Pons (tissue), 1 donor: ENCODE results near the gene LMNTD2.
A peak's percentile ranks its signal among the peaks of the same experiment; 100 is the strongest.
"Not testable (repeated sequence)": the region's sequence is repeated elsewhere in the genome, so short reads cannot be mapped to it uniquely, and the experiment has no call there.

Experiments
- DNase-seq: peaks from one replicate; pipeline ENCODE4 v3.0.0-alpha.2; 2016; ENCODE audit warnings: low spot score

LMNTD2 gene

DNA sequence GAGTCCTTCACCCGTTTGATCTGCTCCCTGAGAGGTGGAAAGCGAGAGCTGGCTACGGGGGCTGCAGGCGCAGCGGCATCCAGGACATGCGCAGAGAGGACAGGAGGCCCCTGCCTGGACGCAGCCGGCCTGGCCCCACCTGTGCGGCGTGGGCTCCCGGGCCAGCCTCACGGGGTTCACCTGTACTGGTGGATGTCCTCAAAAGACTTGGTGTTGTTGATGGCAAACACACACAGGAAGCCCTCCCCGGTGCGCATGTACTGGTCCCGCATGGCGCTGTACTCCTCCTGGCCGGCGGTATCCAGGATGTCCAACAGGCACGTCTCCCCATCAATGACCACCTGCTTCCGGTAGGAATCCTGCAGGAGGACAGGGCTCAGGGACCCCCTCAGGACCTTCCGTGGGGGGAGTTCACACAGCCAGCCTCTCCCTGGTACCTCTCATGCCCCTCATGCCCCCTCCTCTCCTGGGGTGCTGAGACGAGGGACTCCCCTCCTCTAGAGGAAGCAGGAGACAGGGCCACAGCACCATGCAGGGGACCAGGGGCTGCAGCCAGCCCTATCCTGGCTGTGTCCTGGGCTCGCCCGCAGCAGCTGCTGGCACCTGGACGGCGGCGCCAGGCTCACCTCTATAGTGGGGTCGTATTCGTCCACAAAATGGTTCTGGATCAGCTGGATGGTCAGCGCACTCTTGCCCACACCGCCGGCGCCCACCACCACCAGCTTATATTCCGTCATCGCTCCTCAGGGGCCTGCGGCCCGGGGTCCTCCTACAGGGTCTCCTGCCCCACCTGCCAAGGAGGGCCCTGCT lies 26.7 kb downstream of the LMNTD2 start:
- DNase-seq: no peak

DNA sequence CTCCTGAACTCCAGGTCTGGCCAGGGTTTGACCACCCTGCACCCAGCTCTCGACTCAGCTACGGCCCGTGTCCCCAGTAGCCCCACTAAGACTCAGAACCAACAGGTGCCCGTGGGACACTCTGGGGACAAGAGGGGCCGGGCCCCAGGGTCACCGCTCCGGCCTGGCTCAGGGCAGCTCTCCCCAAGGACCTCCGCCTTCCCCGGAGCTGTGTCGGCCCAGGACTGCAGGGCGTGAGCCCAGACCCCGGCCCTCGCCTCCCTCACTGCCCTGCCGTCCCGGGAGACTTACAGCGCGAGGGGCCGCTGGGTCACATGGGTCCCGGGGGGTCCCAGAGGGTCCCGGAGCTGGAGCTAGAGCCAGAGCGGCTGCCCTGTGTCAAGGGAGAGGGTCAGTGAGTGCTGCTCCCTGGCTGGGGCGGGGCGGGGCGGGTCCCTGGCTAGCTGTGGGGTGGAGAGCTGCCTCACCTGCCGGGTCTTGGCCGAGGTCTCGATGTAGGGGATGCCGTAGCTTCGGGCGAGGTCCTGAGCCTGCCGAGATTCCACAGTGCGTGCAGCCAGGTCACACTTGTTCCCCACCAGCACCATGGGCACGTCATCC lies 27.5 kb downstream of the LMNTD2 start:
- DNase-seq: no peak

DNA sequence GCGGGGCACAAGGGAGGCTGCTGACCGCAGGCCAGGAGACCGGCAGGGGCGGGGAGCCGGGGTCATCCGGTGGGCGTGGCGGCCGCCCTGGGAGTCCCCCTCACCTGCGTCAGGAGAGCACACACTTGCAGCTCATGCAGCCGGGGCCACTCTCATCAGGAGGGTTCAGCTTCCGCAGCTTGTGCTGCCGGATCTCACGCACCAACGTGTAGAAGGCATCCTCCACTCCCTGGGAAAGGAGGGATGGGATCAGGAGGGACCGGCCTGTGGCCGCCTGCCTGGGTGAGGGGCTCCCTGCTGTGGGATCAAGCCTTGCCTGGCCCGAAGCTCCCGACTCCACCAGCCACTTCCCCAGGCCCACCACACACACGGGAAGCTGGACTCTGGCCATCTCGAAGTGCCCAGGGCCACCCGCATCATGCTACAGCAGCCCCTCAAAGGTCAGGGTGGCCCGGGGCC lies 28.0 kb downstream of the LMNTD2 start:
- no peak for DNase-seq

DNA sequence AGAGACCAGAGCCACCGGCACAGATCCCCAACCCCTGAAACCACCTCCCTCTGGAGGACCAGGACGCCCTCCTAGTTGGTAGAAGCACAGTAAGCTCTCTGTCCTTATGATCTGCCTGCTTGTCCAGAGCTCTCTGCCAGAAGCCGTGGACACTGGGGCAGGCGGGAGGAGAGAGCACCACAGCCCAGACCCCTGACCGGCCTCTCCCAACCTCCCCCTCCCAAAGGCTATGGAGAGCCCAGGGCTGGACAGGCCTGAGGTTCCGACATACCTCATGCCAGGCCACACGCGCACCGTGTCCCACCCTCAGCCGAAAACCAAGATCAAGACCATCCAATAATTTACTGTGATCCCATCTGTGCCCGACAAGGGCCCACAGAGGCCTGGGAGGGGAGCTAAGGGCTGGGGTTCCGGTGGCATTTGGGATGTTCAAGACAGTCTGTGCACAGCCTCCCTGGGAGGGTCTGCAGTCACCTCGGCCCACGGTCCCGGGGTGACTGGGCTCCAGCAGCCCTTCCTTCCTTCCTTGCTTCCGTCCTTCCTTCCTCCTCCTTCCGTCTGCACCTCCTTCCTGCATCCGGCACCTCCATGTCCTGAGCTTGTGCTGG lies 28.5 kb downstream of the LMNTD2 start:
- no peak for DNase-seq

DNA sequence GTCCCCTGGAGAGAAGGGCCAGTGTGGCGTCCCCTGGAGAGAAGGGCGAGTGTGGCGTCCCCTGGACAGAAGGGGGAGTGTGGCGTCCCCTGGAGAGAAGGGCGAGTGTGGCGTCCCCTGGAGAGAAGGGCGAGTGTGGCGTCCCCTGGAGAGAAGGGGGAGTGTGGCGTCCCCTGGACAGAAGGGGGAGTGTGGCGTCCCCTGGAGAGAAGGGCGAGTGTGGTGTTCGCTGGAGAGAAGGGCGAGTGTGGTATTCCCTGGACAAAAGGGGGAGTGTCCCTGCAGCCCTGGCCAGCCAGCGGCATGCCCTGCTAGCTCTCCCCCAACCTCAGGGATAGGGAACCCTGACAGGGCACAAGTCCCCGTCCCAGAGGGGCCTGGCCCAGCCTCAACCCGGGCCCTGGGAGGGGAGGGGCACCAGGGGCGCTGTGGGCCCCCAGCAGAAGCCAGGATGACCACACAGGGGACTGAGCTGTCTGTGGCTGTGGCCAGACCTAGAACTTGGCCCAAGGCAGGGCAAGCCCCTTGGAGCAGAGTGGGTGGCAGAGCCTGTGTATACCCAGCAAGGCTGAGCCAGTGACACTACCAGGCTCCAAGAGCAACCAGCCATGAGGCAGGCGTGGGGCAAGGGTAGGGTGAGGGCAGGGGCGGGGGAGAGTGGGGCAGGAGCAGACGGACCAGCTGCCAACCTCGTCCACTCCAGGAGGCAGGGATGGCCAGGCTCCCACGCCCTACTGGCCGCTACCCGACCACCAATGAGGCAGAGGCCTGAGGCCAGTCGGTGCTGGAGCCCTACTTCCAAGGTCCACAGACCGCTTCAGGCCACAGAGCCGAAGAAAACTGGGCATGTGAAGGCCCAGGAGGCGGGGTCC lies 29.3 kb downstream of the LMNTD2 start:
- no peak for DNase-seq

DNA sequence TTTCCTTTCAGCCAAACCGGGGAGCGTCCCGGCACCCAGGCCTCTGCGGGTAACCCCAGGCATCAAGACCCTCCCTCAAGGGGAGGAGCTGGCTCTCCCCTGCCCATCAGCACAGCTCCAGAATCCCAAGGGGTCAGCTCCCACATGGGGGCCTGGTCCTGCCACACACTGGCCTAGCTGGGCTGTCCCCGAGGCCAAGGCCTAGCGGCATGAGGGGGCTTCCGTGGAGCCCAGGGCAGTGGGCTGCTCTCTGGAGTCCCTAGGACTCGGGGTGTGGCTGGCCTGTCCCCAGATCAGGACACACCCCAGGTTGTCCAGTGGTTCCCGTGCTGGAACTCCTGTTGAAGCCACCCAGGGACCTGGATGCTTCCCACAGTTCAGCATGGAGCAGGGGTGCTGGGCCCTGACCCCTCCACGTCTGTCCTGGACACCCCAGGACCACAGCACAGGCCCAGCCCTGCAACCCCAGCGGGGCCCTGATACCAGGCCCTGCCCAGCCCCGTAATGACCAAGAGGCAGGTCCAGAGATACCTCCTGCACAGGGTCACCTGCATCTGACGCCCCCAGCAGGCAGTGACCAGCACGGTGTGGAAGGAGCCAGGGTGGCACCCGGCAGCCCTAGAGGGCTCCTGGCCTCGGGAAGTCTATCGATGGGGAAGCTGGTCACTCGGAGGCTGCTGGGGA lies 30.7 kb downstream of the LMNTD2 start:
- no peak for DNase-seq

DNA sequence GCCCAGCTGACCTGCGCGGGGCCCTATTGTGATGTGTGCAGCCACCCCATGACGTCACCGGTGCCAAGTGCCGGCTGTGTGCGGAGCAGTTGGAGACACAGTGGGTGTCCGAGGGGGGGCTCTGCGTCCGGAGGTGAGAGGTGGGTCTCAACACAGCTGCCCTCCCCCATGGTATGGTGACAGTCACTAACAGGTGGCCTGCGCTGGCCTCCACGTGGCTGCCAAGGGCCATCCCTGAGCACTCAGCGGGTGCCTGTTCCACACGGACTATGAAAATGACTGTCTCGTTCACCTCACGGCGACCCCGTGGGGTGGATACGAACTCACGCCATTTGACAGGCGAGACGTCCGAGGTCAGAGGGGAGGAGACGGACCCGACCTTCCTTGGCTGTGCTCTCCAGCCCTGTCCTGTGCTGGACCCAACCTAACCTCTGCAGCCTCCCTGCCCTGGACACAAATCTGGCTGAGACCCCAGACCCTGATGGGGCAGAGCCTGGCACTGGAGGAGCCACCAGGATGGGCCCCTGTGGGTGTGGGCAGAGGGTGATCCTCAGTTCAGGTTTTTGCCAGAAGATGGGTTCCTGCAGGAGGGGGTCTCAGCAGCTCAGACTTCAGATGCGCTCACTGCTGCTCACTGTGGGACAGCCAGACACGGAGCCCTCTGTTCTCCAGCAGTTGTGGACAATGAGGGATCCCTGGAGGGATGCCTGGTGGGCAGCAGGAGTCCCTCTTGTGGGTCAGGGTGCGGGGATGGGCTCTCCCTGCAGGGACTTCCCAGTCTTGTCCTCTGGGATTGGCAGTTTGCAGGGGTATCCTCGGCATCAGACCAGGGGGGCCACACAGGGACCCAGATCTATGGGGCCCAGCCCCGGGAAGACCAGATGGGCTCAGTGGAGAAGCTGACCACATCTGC lies 31.5 kb downstream of the LMNTD2 start:
- DNase-seq: no peak

DNA sequence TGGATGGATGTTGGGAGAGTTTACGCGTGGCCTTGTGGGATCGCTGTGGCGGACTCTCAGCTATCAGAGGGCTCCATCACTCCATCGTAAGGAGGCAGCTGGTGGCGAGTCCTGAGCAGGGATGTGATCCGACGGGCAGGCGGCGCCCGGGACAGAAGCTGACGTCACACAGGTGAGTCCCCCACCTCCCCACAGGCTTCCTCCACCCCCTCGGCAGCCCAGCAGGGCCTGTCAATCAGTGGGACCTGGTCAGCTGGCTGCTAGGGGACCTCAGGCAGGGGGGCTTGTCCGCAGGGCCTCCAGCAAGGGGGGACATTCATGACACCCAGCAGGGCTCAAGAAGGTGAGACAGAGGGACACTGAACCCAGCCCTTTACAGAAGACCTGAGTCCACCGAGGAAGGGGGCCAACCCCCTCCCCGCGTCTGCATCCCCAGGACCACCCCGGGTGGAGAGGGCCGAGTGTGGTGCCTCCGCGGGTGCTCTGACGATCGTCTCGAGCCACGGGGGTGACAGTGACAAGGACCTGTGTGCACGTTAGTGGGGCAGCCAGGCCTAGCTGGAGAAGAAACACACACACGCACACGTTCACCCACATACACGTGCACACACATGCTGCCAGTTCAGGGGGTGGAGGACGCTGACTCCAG lies 32.2 kb downstream of the LMNTD2 start:
- no peak for DNase-seq

DNA sequence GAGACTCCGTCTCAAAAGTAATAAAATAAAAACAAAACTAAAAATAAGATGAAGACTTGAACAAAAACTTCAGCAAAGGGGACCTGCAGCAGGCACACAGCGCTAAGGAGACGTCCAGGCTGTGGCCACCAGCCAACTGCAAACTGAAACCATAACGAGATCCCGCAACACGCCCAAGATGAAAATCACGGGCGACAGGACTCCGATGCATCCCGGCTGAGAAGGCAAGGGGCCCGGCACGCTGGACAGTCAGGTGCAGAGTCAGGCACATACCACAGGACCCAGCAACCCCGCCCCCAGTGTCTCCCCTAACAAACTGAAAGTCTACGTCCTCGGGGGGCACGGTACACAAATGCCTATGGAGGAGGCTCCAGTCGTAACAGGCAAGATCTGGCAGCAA lies 34.3 kb downstream of the LMNTD2 start:
- DNase-seq: no peak

DNA sequence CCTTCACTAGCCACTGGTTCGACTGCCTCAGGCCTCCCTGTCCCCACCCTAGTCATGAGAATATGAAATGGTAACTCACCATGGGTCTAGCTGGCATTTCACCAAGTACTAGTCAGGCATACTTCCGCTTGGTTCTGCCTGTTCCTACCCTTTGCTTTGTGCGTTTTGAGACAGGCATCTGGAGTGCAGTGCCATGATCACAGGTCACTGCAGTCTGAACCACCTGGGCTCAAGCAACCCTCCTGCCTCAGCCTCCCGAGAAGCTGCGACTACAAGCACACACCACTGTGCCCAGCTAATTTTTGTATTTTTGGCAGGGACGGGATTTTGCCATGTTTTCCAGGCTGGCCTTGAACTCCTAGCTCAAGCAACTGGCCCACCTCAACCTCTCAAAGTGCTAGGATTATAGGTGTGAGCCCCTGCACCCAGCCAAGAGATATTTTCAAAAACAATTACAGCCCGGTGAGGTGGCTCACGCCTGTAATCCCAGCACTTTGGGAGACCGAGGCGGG lies 39.3 kb downstream of the LMNTD2 start:
- no peak for DNase-seq

DNA sequence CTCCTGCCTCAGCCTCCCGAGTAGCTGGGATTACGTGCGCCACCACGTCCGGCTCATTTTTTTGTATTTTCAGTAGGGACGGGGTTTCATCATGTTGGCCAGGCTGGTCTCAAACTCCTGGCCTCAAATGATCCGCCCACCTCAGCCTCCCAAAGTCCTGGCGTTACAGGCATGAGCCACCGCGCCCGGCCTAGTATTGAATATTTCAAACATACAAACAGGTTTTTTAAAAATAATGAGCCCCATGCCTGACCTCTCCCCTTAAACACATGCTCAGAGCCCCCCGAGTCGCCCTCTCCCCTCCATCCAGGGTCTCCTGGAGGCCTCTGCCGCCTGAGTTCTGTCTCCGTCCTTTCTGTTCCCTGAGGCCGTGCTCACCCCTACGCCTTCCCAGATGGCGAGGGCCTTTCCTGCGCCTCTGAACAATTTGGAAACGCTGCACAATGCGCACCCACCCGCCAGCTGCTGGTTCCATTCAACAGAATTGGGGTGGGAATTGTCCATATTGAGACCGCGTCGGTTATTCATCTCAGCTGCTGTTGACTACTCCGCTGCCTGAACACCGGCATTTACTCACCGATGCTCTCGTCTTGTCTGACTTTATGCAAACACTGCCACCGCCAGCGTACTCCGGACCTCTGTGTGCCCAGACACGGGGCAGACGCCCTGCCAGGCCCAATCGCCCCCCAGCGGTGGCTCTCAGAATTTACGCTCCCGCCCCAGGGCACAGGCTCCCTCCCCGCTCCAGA lies 39.9 kb downstream of the LMNTD2 start:
- DNase-seq: no peak

DNA sequence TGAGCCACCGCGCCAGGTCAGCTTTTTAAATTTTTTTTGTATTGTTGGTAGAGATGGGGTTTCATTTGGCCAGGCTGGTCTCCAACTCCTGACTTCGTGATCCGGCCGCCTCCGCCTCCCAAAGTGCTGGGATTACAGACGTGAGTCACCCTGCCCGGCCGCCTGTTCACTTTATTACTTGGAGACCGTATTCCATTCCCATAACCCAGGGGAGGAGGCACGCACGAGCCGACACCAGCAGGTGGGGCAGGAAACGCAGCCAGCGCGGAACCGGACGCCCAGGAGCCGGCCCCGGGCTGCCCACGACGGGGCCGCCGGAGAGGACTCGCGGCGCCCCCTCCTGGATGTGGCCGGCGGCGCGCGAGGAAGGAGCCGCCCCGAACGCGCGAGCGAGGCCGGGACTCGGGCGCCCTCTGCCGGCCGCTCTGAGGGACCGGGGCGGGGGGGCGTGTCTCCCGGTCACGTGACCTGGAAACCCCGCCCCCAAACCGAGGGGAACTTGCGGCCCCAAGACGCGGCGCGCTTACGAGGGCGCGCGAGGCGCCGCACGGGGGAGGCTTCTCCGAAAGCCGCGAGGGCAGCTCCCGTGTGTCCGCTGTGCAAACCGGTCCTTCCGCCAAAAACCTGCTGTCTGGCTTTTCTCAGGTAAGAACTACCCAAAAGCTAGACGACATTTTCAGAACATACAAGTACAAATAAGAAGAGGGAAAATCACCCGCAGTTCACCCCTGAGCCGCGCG lies 41.9 kb downstream of the LMNTD2 start:
- peak; percentile 85 for DNase-seq

DNA sequence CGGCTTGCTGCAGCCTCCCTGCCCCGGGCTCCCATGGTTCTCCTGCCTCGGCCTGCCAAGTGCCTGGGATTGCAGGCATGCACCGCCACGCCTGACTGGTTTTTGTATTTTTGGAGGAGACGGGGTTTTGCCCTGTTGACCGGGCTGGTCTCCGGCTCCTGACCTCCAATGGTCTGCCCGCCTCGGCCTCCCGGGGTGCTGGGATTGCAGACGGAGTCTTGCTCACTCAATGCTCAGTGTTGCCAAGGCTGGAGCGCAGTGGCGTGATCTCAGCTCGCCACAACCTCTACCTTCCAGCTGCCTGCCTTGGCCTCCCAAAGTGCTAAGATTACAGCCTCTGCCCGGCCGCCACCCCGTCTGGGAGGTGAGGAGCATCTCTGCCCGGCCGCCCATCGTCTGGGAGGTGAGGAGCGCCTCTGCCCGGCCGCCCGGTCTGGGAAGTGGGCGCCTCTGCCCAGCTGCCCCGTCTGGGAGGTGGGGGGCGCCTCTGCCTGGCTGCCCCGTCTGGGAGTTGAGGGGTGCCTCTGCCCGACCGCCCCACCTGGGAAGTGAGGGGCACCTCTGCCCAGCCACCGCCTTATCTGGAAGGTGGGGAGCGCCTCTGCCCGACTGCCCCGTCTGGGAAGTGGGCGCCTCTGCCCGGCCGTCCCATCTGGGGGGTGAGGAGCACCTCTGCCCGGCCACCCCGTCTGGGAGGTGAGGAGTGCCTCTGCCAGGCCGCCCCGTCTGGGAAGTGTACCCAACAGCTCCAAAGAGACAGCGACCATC lies 43.4 kb downstream of the LMNTD2 start:
- DNase-seq: not testable (repeated sequence)

DNA sequence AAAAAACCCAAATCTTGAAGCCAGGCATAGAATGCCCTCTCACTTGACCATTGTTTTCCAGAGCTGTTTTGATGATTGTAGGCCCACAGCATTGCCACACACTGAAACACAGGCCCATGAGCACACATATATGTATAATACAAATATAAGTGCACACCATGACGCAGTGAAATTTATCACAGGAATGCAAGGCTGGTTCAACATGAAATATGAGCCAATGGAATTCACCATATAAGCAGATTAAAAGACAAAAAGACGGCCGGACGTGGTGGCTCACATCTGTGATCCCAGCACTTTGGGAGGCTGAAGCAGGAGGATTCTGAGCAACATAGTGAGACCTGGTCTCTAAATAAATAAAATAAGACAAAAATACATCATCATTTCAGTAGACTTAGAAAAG lies 44.1 kb downstream of the LMNTD2 start:
- DNase-seq: no peak

DNA sequence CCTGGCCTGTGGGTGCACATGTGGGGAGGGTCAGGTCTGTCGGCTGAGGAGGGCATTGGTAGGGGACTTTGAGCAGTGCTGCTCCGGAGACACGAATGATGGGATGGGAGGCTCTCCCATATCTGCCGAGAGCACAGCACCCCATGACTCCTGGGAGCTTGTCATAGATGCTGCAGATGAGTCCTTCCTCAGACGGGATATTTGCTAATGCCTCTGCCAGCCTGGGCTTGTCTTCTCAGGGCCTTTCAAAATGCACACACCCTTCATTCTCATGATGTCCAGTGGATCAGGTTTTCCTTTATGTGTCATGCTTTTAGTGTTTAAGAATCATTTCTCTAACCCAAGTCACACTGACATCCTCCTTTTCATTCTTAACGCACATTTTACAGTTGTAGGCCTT lies 45.4 kb downstream of the LMNTD2 start:
- DNase-seq: no peak

DNA sequence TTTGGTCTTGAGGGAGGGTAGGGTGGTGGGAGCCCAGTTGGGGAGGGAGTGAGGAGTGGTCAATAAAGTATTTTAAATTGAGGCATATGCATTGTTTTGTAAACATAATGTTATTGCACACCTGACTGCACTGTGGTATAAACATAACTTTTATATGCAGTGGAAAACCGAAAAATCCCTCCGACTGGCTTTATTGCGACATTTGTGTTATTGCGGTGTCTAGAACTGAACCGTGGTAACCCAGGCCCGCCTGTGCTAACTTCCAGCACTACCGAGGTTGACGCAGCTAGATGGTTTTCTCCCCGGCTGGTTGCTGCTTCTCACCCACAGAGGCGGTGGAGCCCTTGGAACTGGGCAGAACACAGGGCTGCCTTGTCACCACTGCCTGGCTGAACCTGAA lies 45.9 kb downstream of the LMNTD2 start:
- no peak for DNase-seq

DNA sequence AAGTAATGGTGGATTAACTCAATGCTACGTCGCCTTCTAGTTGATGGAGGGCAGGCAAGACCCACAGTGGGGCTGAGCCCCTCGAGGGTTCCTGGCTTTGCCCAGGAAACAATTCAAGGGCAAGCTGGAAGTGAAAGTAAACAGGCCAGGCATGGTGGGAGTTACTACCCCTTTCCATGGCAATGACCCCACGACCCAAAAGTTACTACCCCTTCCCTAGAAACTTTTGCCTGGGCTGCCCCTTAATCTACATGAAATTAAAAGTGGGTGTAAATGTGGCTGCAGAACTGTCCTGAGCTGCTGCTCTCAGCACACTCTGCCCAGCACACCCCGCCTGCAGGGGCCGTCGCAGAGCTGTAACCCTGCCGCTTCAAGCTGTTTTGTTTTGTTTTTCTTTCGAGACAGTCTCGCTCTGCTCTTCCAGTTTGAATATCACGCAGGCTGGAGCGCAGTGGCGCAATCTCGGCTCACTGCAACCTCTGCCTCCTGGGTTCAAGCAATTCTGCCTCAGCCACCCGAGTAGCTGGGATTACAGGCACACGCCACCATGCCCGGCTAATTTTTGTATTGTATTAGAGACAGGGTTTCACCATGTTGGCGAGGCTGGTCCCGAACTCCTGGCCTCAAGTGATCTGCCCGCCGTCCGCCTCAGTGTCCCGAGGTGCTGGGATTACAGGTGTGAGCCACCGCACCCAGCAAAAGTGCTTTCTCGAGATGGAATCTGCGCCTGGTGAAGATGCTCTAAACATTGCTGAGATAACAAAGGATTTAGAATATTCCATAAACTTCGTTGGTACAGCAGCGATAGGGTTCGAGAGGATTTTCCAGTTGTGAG lies 47.6 kb downstream of the LMNTD2 start:
- DNase-seq: no peak
